NCI-H1048 (cell line): ENCODE results near the gene PLEKHA4.
"Not testable (repeated sequence)": the region's sequence is repeated elsewhere in the genome, so short reads cannot be mapped to it uniquely, and the experiment has no call there.

ENCODE experiments used
- DNase-seq: peaks from one replicate; lab custom pipeline; 2025; lab: John Stamatoyannopoulos, UW

Gene PLEKHA4

DNA sequence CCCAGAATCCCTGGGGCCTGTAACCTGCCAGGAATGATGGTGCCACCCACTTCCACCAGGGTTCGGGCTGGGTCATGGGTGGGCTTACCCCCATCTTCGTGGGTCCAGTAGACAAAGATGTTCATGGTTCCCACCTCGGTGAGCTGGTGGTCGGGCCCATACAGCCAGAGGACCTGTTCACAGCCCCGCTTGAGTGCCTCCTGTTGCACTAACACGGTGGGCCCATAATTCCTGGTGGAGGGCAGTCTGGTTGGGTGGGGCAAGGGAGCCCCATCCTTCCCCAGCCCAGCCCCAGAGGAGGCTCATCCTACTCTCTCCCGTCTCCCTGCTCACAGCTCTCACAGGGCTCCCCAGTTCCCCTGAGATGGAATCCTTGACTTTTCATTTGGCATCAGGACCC, 71.3 kb downstream of the PLEKHA4 start:
- DNase-seq = no peak

DNA sequence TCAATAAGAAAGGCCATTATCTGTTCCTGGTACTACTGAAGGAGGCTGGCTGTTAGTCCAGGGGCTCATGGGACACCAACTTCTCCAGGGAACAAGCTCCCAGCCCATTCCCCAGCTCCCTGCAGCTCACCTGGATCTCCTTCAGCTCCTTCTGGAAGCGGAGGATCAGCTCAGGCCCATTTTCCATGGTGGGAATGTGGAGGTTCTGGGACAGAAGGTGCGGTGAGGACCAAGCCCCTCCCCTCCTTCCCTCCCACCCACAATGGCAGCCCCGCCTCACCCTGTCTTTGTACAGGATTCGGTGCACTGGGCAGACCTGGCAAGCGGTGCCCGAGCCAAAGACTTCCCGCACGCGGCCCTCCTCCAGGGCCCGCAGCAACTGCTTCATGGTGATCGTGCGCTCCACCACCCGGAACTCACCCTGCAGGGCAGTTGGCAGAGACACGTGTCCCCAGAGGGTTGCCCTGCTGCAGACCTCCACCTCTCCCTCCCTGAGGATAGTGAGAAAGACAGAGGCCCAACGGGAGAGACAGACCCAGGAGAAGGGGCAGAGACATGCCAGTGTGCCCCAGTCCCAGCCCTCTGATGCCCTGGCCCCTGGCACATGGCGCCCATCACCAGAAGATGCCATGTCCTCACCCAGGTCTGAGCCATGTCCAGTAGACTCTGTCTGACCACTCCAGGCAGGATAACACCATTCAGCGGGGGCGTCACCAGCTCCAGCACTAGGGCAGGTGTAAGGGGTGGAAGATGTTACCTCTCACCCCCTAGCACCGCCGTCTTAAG, 71.9 kb downstream of the PLEKHA4 start:
- DNase-seq = no peak

DNA sequence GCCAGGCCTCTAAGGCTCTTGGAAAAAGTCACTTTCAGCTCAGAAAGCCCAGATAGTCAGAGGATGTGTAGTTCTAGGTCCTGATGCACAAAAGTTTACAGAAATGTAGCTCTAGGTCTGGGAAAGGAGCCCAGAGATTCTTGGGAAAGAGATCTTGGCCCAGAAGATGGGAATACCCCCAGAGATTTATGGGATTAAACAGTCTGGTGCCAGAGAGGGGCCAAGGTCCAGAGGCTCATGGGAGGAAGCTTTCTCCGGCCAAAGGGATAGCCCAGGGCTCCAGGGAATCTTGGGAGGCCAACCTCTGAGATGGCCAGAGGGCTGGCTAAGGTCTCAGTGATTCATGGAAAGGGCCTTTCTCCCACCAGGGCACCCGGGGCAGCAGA, 72.7 kb downstream of the PLEKHA4 start:
- no peak for DNase-seq

DNA sequence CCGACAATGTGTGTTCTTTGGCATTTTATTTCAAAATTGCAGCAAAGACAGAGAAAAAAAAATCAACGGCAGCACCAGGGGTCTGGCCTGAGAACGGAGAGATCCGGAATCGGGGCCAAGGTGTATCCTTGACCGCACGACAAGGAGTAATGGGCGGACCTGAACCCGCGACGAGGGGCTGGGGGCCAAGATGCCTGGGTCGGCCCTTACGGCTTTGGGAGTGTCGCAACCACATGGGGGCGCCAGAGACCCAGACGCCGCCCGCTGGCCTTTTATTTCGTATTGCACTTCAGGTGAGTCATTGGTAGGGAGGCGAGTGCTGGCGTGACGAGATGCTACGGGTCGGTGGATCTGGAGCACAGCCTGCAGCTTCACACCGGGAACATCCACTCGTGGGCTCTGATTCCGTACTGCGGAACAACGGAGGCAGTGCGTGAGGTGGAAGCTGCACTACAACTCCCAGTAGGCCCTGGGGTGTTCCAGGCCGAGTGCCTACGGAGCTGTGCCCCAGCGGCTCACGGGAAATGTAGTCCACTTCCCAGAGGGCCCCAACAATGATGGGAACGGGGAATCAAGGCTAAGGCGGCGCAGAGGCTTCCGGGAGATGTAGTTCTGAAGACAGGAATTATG, 73.2 kb downstream of the PLEKHA4 start:
- peak; percentile 62 for DNase-seq

DNA sequence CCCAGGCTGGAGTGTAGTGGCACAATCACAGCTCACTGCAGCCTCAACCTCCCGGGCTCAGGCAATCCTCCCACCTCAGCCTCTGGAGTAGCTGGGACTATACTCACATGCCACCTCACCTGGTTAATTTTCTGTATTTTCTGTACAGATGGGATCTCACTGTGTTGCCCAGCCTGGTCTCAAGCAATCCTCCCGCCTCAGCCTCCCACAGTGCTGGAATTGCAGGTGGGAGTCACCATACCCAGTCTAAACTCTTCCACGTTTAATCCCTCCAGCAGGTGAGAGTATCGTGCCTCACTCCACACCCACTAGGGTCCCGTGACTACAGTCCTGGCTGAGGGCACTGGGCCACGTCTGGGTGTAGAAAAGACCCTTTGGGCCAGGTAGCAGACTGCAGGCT, 74.1 kb downstream of the PLEKHA4 start:
- no peak for DNase-seq

DNA sequence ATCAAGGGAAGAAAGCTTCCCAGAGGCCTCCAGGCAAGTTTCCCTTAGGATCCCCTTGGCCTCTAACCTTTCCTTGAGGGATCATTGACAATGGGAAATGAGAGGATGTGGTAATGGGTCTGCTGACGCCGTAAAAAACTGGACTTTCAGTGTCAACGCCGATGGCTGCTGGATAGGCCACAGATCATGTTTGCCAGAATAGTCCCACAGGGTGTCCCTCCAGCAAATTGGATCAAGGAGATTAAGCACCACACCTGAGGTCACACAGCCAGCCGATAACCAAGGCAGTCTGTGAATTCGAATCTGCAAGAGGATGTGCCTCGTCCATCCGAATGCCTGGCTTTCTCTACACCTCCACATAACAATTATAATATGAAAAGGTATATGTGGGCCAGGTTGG, 75.1 kb downstream of the PLEKHA4 start:
- DNase-seq = no peak

DNA sequence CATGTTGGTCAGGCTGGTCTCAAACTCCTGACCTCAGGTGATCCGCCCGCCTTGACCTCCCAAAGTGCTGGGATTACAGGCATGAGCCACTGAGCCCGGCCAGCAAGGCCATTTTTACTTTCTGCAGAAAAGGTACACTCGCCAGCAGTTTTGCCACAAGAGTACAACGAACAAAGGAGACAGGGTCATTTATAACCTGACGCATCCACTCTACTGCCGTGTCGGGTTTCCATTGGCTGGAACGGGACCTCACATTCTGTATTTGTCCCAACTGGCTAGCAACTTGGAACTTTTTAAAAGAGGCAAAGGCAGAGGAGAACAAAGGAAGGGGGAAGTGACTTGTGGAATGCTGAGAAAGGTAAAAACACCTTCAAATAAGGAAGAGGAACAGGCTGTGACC, 81.1 kb downstream of the PLEKHA4 start:
- DNase-seq = not testable (repeated sequence)
